ENCODE data around the gene ZMYND8. TPM values are rescaled to one million over a fixed set of nuclear protein-coding genes. Genes with fewer than 3 reads are reported as not detected.

ZMYND8 gene
- total RNA-seq, 1 experiment from 2014 or later = 44.1 TPM

DNA sequence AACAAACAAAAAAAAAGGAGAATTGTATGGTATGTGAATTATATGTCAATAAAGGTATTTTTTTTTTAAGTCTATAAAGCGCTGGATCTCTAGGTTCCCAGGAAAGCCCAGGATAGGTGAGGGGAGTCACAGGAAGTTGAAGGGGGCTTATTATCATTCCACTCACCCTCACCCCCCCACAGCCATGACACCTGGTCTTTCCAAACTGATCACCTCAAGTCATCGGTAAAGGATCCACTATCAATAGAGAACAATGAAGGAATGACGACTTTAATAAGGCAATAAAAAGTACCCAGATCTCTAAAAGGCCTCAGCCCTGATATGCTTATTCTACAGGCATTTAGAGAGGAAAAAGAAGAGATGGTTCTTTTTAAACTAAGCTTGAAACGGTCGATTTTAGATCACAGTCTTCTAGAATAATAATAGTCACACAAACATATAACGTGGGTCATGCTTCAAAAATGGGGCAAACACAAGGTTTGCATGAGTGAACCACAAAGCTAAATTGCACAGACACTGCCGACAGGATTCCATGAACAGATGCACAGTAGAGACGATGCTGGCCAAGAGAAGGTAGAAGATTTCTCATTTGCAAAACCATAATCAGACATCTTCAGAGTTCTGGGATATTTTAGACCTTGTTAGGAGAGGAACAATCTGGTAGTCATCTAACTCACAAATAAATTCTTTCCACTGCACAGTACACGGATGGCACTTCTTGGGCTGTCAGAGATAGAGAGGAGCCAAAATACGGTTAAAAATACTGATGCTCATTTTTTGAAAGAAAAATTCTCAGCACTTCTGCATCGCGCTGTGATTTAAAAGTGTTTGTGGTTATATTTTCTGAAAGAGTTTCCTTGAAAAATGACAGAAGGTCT, 21.0 kb downstream of the ZMYND8 start:
- Histone ChIP-seq H2AFZ (ENCODE audit: low read length) (no peak overlapping the region), H3K27ac (ENCODE audit: low read length) (peak overlapping the region; percentile 51), H3K4me3 (ENCODE audit: low read length) (no peak overlapping the region), H3K36me3 (ENCODE audit: insufficient read depth, low read length) (peaks cover 47% of the 10 kb centered on the region; the same call in 1 of the 2 replicates), H3K9me2 (replicated peaks; ENCODE audit: insufficient read depth, low read length) (no peaks in the 10 kb centered on the region), H3K79me2 (ENCODE audit: low read length) (peaks cover 96% of the 10 kb centered on the region), H3K4me2 (ENCODE audit: low read depth, low read length, poor library complexity, severe bottlenecking) (peak overlapping the region; percentile 14), H3K27me3 (ENCODE audit: low read length) (no peaks in the 10 kb centered on the region), H4K20me1 (ENCODE audit: insufficient read depth, low read depth, low read length) (peaks cover 48% of the 10 kb centered on the region), H3K9ac (ENCODE audit: low read length) (0 out of 2 replicates have a peak overlapping the region, but pooled peaks have one; percentile 1), H3K4me1 (ENCODE audit: low read length) (peaks cover 33% of the 10 kb centered on the region), H3K9me3 (ENCODE audit: low read length) (no peaks in the 10 kb centered on the region)
- no peak for DNase-seq

DNA sequence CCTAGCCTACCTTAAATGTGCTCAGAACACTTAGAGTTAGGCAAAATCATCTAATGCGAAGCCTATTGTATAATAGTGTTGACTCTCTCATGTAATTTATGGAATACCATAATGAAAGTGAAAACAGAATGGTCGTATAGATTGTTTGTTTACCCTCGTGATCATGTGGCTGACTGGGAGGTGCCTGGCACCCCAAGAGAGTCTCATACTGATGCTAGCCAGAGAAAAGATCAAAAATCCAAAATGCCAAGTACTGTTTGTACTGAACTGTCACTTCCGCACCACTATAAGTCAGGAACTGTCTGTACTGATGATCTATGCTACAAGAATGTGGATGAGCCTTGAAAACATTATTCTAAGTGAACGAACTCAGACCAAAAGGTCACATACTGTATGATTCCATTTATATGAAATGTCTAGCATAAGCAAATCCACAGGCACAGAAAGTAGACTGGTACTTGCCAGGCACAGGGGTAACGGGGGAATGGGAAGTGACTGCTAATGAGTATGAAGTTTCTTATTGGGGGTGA, 22.4 kb downstream of the ZMYND8 start:
- Histone ChIP-seq H3K9me2 (replicated peaks; ENCODE audit: insufficient read depth, low read length) (no peaks in the 10 kb centered on the region), H2AFZ (ENCODE audit: low read length) (no peak overlapping the region), H3K79me2 (ENCODE audit: low read length) (peaks cover 96% of the 10 kb centered on the region), H3K4me1 (ENCODE audit: low read length) (peaks cover 30% of the 10 kb centered on the region), H4K20me1 (ENCODE audit: insufficient read depth, low read depth, low read length) (peaks cover 50% of the 10 kb centered on the region), H3K4me3 (ENCODE audit: low read length) (no peak overlapping the region), H3K4me2 (ENCODE audit: low read depth, low read length, poor library complexity, severe bottlenecking) (no peak overlapping the region), H3K27me3 (ENCODE audit: low read length) (no peaks in the 10 kb centered on the region), H3K36me3 (ENCODE audit: insufficient read depth, low read length) (peaks cover 55% of the 10 kb centered on the region; the same call in 1 of the 2 replicates), H3K9ac (ENCODE audit: low read length) (no peak overlapping the region), H3K27ac (ENCODE audit: low read length) (no peak overlapping the region), H3K9me3 (ENCODE audit: low read length) (no peaks in the 10 kb centered on the region)
- no peak for DNase-seq

DNA sequence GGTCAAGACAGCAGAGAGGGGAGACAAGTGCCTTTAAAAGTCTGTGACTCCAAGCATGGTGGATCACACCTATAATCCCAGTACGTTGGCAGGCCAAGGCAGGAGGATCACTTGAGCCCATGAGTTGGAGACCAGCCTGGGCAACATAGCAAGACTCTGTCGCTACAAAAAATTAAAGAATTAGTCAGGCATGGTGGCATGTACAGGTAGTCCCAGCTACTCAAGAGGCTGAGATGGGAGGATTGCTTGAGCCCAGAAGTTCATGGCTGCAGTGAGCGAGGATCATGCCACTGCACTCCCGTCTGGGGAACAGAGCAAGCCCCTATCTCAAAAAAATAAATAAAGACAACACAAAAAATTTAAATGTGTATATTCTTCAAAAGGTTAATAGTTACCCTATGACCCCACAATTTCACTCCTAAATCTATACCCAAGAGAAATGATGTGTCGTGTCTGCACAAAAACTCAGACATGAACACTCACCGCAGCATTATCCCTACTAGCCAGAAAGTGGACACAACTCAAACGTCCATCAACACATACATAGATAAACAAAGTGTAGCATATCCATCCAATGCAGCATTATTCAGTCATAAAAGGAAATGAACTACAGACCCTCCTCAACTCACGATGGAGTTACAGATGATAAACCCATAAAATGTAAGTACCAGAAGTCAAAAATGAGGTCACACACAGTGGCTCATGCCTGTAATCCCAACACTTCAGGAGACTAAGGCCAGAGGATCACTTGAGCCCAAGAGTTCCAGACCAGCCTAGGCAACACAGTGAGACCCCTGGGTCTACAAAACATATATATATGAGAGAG, 23.9 kb downstream of the ZMYND8 start:
- no peak overlapping the region for H3K9ac ChIP-seq (ENCODE audit: low read length)
- H3K79me2 ChIP-seq (ENCODE audit: low read length) = peaks cover 96% of the 10 kb centered on the region

DNA sequence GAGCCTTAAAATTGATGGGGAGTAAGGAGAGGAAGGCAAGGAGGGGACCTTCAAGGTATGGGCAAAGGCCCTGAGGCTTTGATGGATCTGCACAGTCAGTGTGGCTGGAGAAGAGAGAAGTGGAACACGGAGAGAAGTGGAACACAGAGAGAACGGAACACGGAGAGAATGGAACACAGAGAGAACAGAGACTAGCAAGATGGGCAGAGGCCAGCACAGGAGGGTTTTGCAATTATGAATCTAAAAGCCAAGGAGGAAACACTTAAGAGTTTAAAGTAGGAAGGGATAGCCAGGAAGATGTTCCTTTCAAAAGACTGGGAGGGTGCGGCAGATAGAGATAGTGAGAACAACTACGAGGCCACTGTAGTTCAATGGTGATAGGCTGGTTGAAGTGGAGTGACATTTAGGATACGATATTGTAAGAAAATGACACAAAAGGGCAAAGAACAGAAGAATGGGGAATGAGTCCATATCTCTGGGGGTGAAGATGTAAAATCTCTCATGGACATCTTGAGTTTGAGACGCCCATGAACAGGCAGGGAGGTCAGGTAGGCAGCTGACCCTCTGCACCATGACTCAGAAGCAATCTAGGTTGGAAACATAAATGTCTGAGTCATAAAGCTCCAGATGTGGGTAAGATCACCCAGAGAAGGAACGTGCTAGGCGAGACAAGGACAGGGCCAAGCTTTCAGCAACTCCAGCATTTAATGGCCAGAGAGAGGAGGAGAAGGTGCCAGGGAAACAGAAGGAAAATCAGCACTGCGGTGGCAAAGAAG, 25.4 kb downstream of the ZMYND8 start:
- no peak overlapping the region for H3K9ac ChIP-seq (ENCODE audit: low read length)
- DNase-seq = no peak

More for the DNA sequence above, 23.9 kb downstream of the ZMYND8 start:
- H3K36me3 ChIP-seq (ENCODE audit: insufficient read depth, low read length) = peaks cover 50% of the 10 kb centered on the region; the same call in 1 of the 2 replicates
- no peaks in the 10 kb centered on the region for H3K9me3 ChIP-seq (ENCODE audit: low read length)
- no peak for DNase-seq
- H3K4me2 ChIP-seq (ENCODE audit: low read depth, low read length, poor library complexity, severe bottlenecking) = no peak overlapping the region
- H3K4me1 ChIP-seq (ENCODE audit: low read length) = peaks cover 18% of the 10 kb centered on the region
- no peaks in the 10 kb centered on the region for H3K9me2 ChIP-seq (replicated peaks; ENCODE audit: insufficient read depth, low read length)
- no peak overlapping the region for H3K27ac ChIP-seq (ENCODE audit: low read length)
- H3K4me3 ChIP-seq (ENCODE audit: low read length) = no peak overlapping the region
- peaks cover 41% of the 10 kb centered on the region for H4K20me1 ChIP-seq (ENCODE audit: insufficient read depth, low read depth, low read length)
- H2AFZ ChIP-seq (ENCODE audit: low read length) = no peak overlapping the region
- H3K27me3 ChIP-seq (ENCODE audit: low read length) = no peaks in the 10 kb centered on the region

DNA sequence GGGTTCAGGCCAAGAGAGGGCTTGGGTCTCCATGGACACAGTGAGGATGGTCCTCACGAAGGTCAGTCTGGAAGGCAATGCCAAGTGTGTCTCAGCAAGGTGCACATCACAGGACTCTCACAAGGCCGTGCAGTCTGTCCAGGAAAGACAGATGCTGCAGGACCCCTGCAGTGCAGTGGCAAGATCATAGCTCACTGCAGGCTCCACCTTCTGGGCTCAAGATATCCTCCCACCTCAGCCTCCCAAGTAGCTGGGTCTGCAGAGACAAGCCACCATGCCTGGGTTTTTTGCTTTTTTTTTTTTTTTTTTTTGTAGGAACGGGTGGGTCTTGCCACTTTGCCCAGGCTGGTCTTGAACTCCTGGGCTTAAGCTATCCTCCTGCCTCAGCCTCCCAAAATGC, 26.4 kb downstream of the ZMYND8 start:
- Histone ChIP-seq H3K4me1 (ENCODE audit: low read length) (no peaks in the 10 kb centered on the region), H3K4me3 (ENCODE audit: low read length) (no peak overlapping the region), H4K20me1 (ENCODE audit: insufficient read depth, low read depth, low read length) (peaks cover 39% of the 10 kb centered on the region), H3K27me3 (ENCODE audit: low read length) (no peaks in the 10 kb centered on the region), H3K9me3 (ENCODE audit: low read length) (no peaks in the 10 kb centered on the region), H3K36me3 (ENCODE audit: insufficient read depth, low read length) (peaks cover 41% of the 10 kb centered on the region; the same call in 1 of the 2 replicates), H3K79me2 (ENCODE audit: low read length) (peaks cover 98% of the 10 kb centered on the region), H3K9me2 (replicated peaks; ENCODE audit: insufficient read depth, low read length) (no peaks in the 10 kb centered on the region), H3K27ac (ENCODE audit: low read length) (no peak overlapping the region), H3K9ac (ENCODE audit: low read length) (no peak overlapping the region), H3K4me2 (ENCODE audit: low read depth, low read length, poor library complexity, severe bottlenecking) (no peak overlapping the region), H2AFZ (ENCODE audit: low read length) (no peak overlapping the region)
- DNase-seq = no peak

More for the DNA sequence above, 25.4 kb downstream of the ZMYND8 start:
- Histone ChIP-seq H3K4me2 (ENCODE audit: low read depth, low read length, poor library complexity, severe bottlenecking) (no peak overlapping the region), H3K4me3 (ENCODE audit: low read length) (no peak overlapping the region), H4K20me1 (ENCODE audit: insufficient read depth, low read depth, low read length) (peaks cover 37% of the 10 kb centered on the region), H3K79me2 (ENCODE audit: low read length) (peaks cover 98% of the 10 kb centered on the region), H3K36me3 (ENCODE audit: insufficient read depth, low read length) (peaks cover 45% of the 10 kb centered on the region; the same call in 1 of the 2 replicates), H3K9me3 (ENCODE audit: low read length) (no peaks in the 10 kb centered on the region), H3K27ac (ENCODE audit: low read length) (no peak overlapping the region), H3K27me3 (ENCODE audit: low read length) (no peaks in the 10 kb centered on the region), H3K9me2 (replicated peaks; ENCODE audit: insufficient read depth, low read length) (no peaks in the 10 kb centered on the region), H2AFZ (ENCODE audit: low read length) (no peak overlapping the region), H3K4me1 (ENCODE audit: low read length) (peaks cover 6% of the 10 kb centered on the region)

DNA sequence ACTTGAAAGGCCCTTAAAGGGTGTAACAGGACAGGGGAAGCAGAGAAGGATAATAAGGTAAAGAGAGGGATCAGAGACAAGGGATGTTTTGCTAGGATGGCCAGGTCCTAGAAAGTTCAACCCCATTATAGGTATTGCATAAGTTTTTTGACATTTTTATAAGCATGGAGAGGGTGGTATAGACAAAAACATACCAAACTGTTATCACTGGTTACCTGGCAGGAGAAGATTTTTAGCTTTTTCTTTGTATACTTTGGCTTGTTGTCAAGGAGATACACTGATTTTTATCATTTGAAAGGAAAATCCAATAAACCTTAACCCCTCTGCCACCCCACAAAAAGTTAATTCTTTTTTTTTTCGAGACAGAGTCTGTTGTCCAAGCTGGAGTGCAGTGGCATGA, 28.4 kb downstream of the ZMYND8 start:
- H2AFZ ChIP-seq (ENCODE audit: low read length) = no peak overlapping the region
- H3K4me2 ChIP-seq (ENCODE audit: low read depth, low read length, poor library complexity, severe bottlenecking) = no peak overlapping the region
- H3K79me2 ChIP-seq (ENCODE audit: low read length) = peaks cover 99% of the 10 kb centered on the region
- H3K27me3 ChIP-seq (ENCODE audit: low read length) = no peaks in the 10 kb centered on the region
- H3K27ac ChIP-seq (ENCODE audit: low read length) = no peak overlapping the region
- DNase-seq = no peak
- H3K9ac ChIP-seq (ENCODE audit: low read length) = no peak overlapping the region
- H3K9me2 ChIP-seq (replicated peaks; ENCODE audit: insufficient read depth, low read length) = no peaks in the 10 kb centered on the region
- peaks cover 46% of the 10 kb centered on the region for H4K20me1 ChIP-seq (ENCODE audit: insufficient read depth, low read depth, low read length)
- H3K4me3 ChIP-seq (ENCODE audit: low read length) = no peak overlapping the region
- H3K4me1 ChIP-seq (ENCODE audit: low read length) = no peaks in the 10 kb centered on the region
- H3K36me3 ChIP-seq (ENCODE audit: insufficient read depth, low read length) = peaks cover 41% of the 10 kb centered on the region; the same call in 1 of the 2 replicates
- no peaks in the 10 kb centered on the region for H3K9me3 ChIP-seq (ENCODE audit: low read length)

DNA sequence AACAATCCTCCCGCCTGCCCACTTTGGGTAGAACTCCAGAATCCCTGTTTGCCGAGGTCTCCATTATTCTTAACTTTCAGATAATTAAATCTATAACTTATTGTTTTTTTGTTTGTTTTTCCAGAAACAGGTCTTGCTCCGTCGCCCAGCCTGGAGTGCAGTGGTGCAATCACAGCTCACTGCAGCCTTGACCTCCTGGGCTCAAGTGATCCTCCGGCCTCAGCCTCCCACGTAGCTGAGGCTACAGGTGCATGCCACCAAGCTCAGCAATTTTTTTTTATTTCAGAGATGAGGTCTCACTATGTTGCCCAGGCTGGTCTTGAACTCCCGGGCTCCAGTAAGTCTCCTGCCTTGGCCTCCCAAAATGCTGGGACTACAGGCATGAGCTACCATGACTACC, 28.8 kb downstream of the ZMYND8 start:
- no peak overlapping the region for H2AFZ ChIP-seq (ENCODE audit: low read length)
- no peaks in the 10 kb centered on the region for H3K4me1 ChIP-seq (ENCODE audit: low read length)
- H3K9me2 ChIP-seq (replicated peaks; ENCODE audit: insufficient read depth, low read length) = no peaks in the 10 kb centered on the region
- no peaks in the 10 kb centered on the region for H3K27me3 ChIP-seq (ENCODE audit: low read length)
- no peaks in the 10 kb centered on the region for H3K9me3 ChIP-seq (ENCODE audit: low read length)
- H3K9ac ChIP-seq (ENCODE audit: low read length) = no peak overlapping the region
- H3K27ac ChIP-seq (ENCODE audit: low read length) = no peak overlapping the region
- H4K20me1 ChIP-seq (ENCODE audit: insufficient read depth, low read depth, low read length) = peaks cover 46% of the 10 kb centered on the region
- no peak overlapping the region for H3K4me2 ChIP-seq (ENCODE audit: low read depth, low read length, poor library complexity, severe bottlenecking)
- H3K36me3 ChIP-seq (ENCODE audit: insufficient read depth, low read length) = peaks cover 37% of the 10 kb centered on the region; the same call in 1 of the 2 replicates
- H3K79me2 ChIP-seq (ENCODE audit: low read length) = peaks cover 99% of the 10 kb centered on the region
- DNase-seq = no peak
- H3K4me3 ChIP-seq (ENCODE audit: low read length) = no peak overlapping the region
